22Rv1 (cell line): ENCODE data around the gene DNAH10.

Experiments used
- CTCF ChIP-seq: fragments of 450-650 bp; IDR thresholded peaks from 2 replicates; pipeline ENCODE4 v1.5.1; 2017; ENCODE audit warnings: mild to moderate bottlenecking
- ZFX ChIP-seq: fragments of 450-650 bp; IDR thresholded peaks from 2 replicates; pipeline ENCODE4 v1.6.1; 2017; ENCODE audit warnings: antibody characterized with exemption, borderline replicate concordance

GRCh38 chr12:123816896-123817537, 54.9 kb downstream of the DNAH10 start:
- no peak for TF ChIP-seq CTCF
- no peak for TF ChIP-seq ZFX
